AG08396 (cell line): ENCODE measurements around the gene SLC4A4.
A peak's percentile ranks its signal among the peaks of the same experiment; 100 is the strongest.

Experiments
- DNase-seq: peaks from one replicate; pipeline ENCODE4 v3.0.0; 2012; ENCODE audit warnings: low spot score, mixed read lengths

SLC4A4 gene

DNA sequence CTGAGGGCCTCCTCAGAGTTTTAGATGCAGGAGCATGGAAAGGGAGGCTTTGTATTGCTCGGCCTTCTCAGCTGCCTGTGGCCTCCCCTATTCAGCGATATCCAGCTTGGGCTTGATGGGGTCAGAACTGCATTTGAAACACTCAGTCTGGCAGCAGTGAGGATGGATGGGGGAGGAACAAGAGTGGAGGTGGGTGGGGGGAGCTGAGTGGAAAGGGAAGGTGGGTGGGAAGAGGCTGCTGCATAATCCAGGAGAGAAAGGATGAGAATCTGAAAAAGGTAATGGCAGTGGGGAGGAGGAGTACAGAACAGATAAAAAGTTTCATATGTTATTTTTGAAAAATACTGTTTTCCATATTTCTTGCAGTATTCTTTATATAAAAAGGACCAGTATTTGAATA lies 202.7 kb downstream of the SLC4A4 start:
- DNase-seq: no peak

GRCh38 chr4:71545168-71545567 lies 206.3 kb downstream of the SLC4A4 start:
- no peak for DNase-seq

GRCh38 chr4:71549516-71550160 lies 210.8 kb downstream of the SLC4A4 start:
- no peak for DNase-seq

- DNase-seq: peak; percentile 22
Measured at GRCh38 chr4:71550220-71551165, 211.7 kb downstream of the SLC4A4 start.

- DNase-seq: peak; percentile 30
Measured at GRCh38 chr4:71553605-71554004, 214.8 kb downstream of the SLC4A4 start.

- DNase-seq: no peak
Measured at GRCh38 chr4:71554025-71554424, 215.2 kb downstream of the SLC4A4 start.

DNA sequence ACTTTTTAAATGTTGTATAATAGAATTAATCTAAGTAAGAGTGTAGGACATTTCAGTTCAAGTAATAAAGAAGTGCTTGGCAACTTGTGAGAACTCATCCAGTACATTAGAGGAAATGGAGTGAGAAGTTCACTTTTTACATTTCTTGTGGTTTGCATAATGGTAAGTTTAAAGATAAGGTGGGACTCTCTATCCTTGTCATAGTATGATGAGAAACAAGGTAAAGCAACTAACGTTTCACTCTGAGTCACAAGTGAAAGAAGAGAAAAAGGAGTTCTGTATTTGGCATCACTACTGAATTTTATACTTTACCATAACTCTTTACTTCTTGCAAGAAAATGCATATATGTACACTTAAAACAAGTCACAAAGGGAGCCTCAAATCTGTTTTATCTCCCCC lies 219.4 kb downstream of the SLC4A4 start:
- DNase-seq: no peak

GRCh38 chr4:71559957-71560571 lies 221.2 kb downstream of the SLC4A4 start:
- DNase-seq: no peak

DNA sequence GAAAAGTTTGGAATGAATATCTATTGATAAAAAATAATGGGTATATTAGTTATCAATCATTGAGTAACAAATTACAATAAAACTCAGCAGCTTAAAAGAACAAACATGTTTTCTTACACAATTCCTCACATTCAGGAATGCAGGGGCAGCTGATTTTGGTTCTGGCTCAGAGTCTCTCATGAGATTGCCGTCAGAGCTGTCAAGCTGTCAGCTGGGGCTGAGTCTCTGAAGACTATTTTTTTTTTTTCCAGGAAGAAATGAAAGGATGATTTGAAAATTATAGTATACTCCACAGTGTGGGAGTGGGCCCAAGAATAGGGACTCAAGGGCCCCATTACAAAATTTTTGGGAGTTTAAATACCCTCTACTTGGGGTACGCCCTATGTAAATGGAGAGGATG lies 226.0 kb downstream of the SLC4A4 start:
- no peak for DNase-seq

DNA sequence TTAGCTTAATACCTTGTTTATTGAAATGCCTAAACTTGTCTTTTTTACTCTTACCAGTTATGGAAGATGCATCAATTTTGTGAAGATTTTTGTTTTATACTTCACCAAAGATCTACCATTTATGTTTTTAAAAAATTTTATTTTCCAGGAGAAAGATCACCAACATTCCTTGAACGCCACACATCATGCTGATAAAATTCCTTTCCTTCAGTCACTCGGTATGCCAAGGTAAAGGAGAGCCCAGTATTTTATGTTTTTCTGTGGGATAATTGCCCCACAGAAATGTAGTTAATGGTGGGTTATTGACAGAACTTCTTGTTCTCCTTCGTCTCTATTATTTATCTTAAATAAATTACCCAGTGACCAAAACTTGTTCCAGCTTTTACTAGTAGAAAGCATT lies 228.0 kb downstream of the SLC4A4 start:
- no peak for DNase-seq

DNA sequence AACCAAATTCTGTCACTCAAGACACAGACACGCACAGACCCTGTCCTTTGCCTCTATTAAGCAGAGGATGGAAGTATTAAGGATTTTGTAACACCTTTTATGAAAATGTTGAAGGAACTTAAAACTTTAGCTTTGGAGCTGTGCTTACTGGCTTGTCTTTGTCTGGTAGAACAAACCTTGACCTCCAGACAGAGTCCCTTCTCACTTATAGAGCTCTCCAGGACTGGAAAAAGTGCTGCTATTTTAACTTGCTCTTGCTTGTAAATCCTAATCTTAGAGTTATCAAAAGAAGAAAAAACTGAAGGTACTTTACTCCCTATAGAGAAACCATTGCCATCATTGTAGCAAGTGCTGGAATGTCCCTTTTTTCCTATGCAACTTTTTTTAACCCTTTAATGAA lies 229.3 kb downstream of the SLC4A4 start:
- no peak for DNase-seq

DNA sequence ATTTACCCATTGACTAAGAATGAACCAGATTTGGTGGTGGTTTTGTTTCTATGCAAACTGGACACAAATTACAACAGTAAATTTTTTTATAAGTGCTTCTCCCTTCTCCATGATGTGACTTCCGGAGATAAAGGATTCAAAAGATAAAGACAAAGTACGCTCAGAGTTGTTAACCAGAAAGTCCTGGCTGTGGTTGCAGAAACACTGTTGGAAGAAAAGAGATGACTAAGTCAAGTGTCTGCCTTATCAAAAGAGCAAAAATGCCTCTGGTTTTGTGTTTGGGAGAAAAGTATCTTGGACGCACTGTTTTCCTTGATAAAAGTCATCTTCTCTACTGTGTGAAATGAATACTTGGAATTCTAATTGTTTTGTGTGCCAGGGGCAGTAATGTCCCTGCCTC lies 231.7 kb downstream of the SLC4A4 start:
- no peak for DNase-seq

- DNase-seq: no peak
Measured at GRCh38 chr4:71571346-71571745, 232.5 kb downstream of the SLC4A4 start.

GRCh38 chr4:71583971-71584370 lies 245.2 kb downstream of the SLC4A4 start:
- DNase-seq: no peak

- DNase-seq: no peak
Measured at GRCh38 chr4:71584585-71584984, 245.8 kb downstream of the SLC4A4 start.

DNA sequence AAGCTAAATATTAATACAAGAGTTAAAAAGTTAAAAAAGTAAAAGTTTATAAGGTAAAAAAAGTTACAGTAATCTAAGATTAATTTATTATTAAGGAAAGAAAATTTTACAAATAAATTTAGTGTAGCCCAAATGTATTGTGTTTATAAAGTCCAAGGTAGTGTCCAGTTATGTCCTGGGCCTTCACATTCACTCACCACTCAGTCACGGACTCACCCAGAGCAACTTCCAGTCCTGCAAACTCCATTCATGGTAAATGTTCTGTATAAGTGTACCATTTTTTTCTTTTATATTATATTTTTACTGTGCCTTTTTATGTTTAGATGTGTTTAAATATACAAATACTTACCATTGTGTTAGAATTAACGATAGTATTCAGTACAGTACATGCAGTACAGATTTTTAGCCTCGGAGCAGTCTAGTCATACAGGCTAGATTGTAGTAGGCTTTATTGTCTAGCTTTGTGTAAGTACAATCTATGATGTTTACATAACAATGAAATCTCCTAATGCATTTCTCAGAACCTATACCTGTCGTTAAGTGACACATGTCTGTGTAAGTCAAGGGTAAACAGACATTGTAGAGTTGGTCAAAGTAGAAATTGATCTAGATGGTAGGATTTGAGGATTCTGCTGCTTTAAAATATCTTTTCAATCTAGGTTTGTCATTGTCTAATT lies 247.4 kb downstream of the SLC4A4 start:
- no peak for DNase-seq

GRCh38 chr4:71587995-71588394 lies 249.2 kb downstream of the SLC4A4 start:
- DNase-seq: no peak

DNA sequence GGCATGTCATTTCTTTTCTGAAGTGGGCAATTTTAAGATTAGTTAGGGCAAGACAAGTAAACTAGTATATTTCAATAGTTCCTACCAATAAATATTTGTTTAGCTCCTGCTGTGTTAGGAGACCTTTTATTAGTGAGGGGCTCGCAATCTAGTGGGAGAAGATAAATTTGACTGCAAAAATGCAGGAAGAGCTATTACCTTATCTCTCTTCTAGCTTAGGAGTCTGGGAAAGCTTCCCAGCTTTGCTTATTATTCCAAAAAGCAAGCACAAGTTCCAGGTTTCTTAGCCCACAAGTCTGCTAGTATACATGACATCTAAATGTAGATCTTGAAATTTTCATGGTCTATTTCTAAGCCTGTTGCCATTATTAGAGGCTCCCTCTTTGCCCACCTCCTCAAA lies 254.0 kb downstream of the SLC4A4 start:
- DNase-seq: no peak

DNA sequence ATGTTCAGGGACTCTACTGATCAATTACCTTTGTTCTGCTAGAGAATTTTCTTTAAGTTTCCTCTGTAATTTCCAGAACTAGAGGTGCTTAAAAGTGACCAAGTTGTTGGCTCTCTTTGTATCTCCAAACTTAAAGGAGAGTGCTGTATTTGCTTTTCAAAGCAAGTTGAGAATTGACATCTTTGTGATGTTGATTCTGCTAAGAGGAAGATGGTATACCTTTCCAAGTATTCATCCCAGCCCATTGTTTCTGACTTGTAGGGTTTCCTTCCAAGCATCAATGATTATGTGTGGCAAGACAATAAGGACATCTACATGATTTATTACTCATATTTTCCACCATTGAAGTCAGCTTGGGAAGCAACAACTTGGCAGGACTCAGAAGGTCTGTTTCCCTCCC lies 254.5 kb downstream of the SLC4A4 start:
- no peak for DNase-seq

DNA sequence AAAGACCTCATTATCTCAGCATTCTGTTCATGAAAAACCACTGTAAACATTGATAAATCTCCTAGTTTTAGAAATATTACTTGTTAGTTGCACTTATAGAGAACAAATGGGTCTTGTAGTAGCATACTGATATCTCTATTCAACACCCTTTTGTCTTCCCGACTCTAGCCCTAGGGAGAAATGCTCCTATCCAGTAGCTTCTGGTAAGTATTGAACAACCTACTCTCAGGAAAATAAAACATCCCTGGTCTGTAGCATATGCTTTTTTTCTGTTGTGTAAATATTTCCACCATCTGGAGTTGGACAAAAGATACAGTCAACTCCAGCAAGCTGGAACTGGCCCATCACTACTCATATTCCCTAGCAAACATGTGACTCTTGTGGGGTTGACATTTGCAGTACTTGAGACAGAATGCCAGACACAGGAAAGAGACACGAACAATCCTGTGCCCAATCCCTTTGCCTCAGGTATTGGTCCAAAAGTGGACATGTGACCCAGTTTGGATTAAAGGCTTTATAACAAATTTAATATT lies 256.8 kb downstream of the SLC4A4 start:
- DNase-seq: peak; percentile 5

DNA sequence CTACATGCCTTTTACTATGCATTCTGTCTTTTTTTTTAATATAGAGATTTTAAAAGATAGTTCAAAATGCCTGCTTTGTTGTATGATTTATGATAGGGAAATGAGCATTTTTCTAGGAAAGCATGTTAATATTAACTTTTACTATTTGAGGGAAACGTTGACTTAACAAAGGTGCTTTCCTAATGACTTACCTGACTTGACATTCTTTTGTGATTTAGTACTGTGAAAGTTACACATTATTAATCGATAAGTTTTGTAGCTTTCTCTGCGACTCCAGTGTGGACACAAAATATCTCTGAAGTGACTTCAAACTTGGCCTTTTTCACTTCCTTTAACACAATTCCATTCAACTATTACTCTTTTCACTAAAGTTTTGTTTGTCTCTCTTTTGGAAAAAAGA lies 260.8 kb downstream of the SLC4A4 start:
- DNase-seq: no peak

DNA sequence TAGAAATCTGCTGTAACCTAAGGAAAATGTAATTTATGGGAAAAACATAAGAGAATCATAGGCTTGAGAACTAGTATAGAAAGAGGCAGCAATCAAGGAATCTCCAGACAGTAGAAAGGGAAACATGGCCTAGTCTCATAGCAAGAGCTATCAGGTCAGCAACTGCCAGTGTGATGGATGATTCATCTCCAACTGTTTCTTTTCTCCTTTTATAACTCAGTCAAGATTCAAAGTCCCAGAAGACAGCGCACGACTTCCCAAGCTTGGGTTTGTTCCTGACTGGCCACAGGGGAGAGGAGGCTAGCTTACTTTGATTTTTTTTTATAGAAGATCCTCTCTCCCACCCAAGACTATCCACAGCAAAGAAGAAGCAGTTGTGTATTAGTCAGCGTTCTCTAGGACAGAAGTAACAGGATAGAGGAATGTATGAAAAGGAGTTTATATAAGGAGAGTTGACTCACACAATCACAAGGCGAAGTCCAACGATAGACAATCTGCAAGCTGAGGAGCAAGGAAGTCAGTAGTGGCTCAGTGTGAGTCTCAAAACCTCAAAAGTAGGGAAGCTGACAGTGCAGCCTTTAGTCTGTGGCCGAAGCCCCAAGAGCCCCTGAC lies 263.6 kb downstream of the SLC4A4 start:
- DNase-seq: peak; percentile 4
